Neural cell (in vitro differentiated cells): ENCODE data around the gene PODN. TPM values are rescaled to one million over a fixed set of nuclear protein-coding genes. Genes with fewer than 3 reads are reported as not detected.

Experiments
- H2AFZ ChIP-seq: fragments of 200-600, 300-800 bp; sonication (generic), shearing (Covaris generic); 2 replicates; pipeline ENCODE4 v1.6.0; 2014; ENCODE audit warnings: low read depth, mild to moderate bottlenecking, antibody characterized with exemption, low read length, moderate library complexity
- H3F3A ChIP-seq: fragments of 200-600 bp; shearing (Covaris generic); 2 replicates; pipeline ENCODE4 v1.6.1; 2016; ENCODE audit warnings: mild to moderate bottlenecking, moderate library complexity, mixed read lengths, antibody characterized with exemption, low read length; ENCODE audit not compliant: insufficient read depth, poor library complexity, severe bottlenecking
- H3K27ac ChIP-seq: fragments of 200-600, 300-800 bp; sonication (generic), shearing (Covaris generic); 2 replicates; pipeline ENCODE4 v1.5.1; 2014; ENCODE audit warnings: mild to moderate bottlenecking, low read length, moderate library complexity
- H3K27me3 ChIP-seq: fragments of 300-800, 200-600 bp; sonication (generic), shearing (Covaris generic); 2 replicates; pipeline ENCODE4 v1.6.0; 2014; ENCODE audit warnings: mild to moderate bottlenecking, low read depth, low read length, moderate library complexity; ENCODE audit not compliant: insufficient read depth
- H3K36me3 ChIP-seq: fragments of 300-800, 200-600 bp; sonication (generic), shearing (Covaris generic); 2 replicates; pipeline ENCODE4 v1.5.1; 2014; ENCODE audit warnings: mild to moderate bottlenecking, antibody characterized with exemption, low read length, moderate library complexity; ENCODE audit not compliant: insufficient read depth
- H3K4me2 ChIP-seq: fragments of 300-800, 200-600 bp; sonication (generic), shearing (Covaris generic); 2 replicates; pipeline ENCODE4 v1.6.0; 2014; ENCODE audit warnings: mild to moderate bottlenecking, low read length
- H3K4me3 ChIP-seq: fragments of 300-800, 200-600 bp; sonication (generic), shearing (Covaris generic); 2 replicates; pipeline ENCODE4 v1.5.1; 2014; ENCODE audit warnings: mild to moderate bottlenecking, low read length, moderate library complexity
- H3K79me2 ChIP-seq: fragments of 200-600 bp; shearing (Covaris generic); replicated peaks from 2 replicates; pipeline ENCODE4 v1.6.0; 2014; ENCODE audit warnings: mild to moderate bottlenecking, low read length, moderate library complexity; ENCODE audit not compliant: insufficient read depth
- H3K9ac ChIP-seq: fragments of 300-800, 200-600 bp; sonication (generic), shearing (Covaris generic); 2 replicates; pipeline ENCODE4 v1.6.1; 2016; ENCODE audit warnings: mild to moderate bottlenecking, low read length, mixed read lengths
- H3K9me2 ChIP-seq: fragments of 200-600 bp; shearing (Covaris generic); 2 replicates; pipeline ENCODE4 v1.6.1; 2016; ENCODE audit warnings: mild to moderate bottlenecking, low read length, mixed read lengths; ENCODE audit not compliant: insufficient read depth
- H3K9me3 ChIP-seq: fragments of 200-600, 300-800 bp; sonication (generic), shearing (Covaris generic); 2 replicates; pipeline ENCODE4 v1.6.1; 2016; ENCODE audit warnings: mild to moderate bottlenecking, mixed run types, low read length, moderate library complexity, mixed read lengths
- H4K20me1 ChIP-seq: fragments of 200-600 bp; shearing (Covaris generic); 2 replicates; pipeline ENCODE4 v1.6.1; 2016; ENCODE audit warnings: mild to moderate bottlenecking, mixed run types; ENCODE audit not compliant: insufficient read depth
- CTCF ChIP-seq: fragments of 450-650 bp; IDR thresholded peaks from 2 replicates; pipeline ENCODE4 v1.5.1; 2014; ENCODE audit warnings: antibody characterized with exemption, mild to moderate bottlenecking, moderate library complexity; ENCODE audit not compliant: poor library complexity, severe bottlenecking
- EP300 ChIP-seq: fragments of 450-650 bp; conservative IDR thresholded peaks from 2 replicates; pipeline ENCODE4 v1.6.1; 2014; ENCODE audit warnings: antibody characterized with exemption, mild to moderate bottlenecking, moderate library complexity; ENCODE audit not compliant: poor library complexity, severe bottlenecking
- EZH2 ChIP-seq: fragments of 200-600, 300-800 bp; shearing (Covaris generic), sonication (generic); IDR thresholded peaks from 2 replicates; pipeline ENCODE4 v1.6.1; 2014; ENCODE audit warnings: antibody characterized with exemption, low read length, borderline replicate concordance, mild to moderate bottlenecking; ENCODE audit not compliant: insufficient read depth, poor library complexity, severe bottlenecking
- MXI1 ChIP-seq: fragments of 450-650 bp; conservative IDR thresholded peaks from 2 replicates; pipeline ENCODE4 v1.6.1; 2014; ENCODE audit warnings: antibody characterized with exemption, mild to moderate bottlenecking; ENCODE audit not compliant: poor library complexity, severe bottlenecking
- POLR2AphosphoS5 ChIP-seq: IDR thresholded peaks from 2 replicates; pipeline ENCODE4 v1.6.1; 2012
- RAD21 ChIP-seq: fragments of 450-650 bp; conservative IDR thresholded peaks from 2 replicates; pipeline ENCODE4 v1.6.1; 2014; ENCODE audit warnings: antibody characterized with exemption, mild to moderate bottlenecking, moderate library complexity
- SMC3 ChIP-seq: fragments of 450-650 bp; conservative IDR thresholded peaks from 2 replicates; pipeline ENCODE4 v1.6.1; 2014; ENCODE audit warnings: antibody characterized with exemption, mild to moderate bottlenecking, moderate library complexity; ENCODE audit not compliant: poor library complexity
- TAF1 ChIP-seq: IDR thresholded peaks from 2 replicates; pipeline ENCODE4 v1.6.1; 2012; ENCODE audit warnings: low read depth
- polyA plus RNA-seq: library from polyadenylated mRNA; depleted of rRNA; stranded (reverse); fragments of >200 nt; gene quantifications from 2 replicates; pipeline ENCODE4 v1.2.3, GENCODE V29; 2014
- TF ChIP-seq, protein P1 (sequence below): IDR thresholded peaks from 2 replicates; pipeline ENCODE4 v1.6.1; 2012; ENCODE audit warnings: borderline replicate concordance

Gene PODN
- polyA plus RNA-seq, 1 donor from 2014 or later = 0.07 TPM

DNA sequence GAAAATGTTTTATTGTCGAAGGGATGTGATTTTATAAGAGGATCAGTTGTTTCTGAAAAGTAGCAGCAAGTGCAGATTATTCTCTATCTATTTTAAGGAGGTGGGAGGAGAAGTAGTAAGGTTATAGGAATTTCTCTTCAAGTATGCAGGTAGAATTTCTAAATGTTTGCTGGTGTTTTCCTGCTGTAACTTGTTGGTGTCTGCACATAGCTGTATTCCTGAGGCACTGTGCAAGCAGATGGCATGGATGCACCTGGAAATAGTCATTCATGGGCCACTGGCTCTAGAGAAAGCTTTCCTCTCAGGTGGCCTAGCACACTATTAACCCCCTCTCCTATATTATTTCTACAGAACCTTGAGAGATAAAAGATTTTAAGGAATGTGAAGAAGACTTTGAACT is 30.3 kb upstream of the PODN start:
- Histone ChIP-seq H3K9me2 (no peaks in the 10 kb centered on the region), H3K79me2 (no peaks in the 10 kb centered on the region), H3K27ac (no peak overlapping the region), H3K27me3 (no peaks in the 10 kb centered on the region), H3K4me3 (no peak overlapping the region), H2AFZ (no peak overlapping the region), H3K9me3 (no peaks in the 10 kb centered on the region), H3F3A (no peaks in the 10 kb centered on the region), H3K9ac (no peak overlapping the region), H3K4me2 (no peak overlapping the region), H4K20me1 (no peaks in the 10 kb centered on the region), H3K36me3 (peaks cover 4% of the 10 kb centered on the region)
- TF ChIP-seq EZH2 (no peak), SMC3 (no peak), CTCF (no peak), MXI1 (no peak), POLR2AphosphoS5 (no peak), RAD21 (no peak), TAF1 (no peak), EP300 (no peak)
- TF ChIP-seq, protein P1, sequence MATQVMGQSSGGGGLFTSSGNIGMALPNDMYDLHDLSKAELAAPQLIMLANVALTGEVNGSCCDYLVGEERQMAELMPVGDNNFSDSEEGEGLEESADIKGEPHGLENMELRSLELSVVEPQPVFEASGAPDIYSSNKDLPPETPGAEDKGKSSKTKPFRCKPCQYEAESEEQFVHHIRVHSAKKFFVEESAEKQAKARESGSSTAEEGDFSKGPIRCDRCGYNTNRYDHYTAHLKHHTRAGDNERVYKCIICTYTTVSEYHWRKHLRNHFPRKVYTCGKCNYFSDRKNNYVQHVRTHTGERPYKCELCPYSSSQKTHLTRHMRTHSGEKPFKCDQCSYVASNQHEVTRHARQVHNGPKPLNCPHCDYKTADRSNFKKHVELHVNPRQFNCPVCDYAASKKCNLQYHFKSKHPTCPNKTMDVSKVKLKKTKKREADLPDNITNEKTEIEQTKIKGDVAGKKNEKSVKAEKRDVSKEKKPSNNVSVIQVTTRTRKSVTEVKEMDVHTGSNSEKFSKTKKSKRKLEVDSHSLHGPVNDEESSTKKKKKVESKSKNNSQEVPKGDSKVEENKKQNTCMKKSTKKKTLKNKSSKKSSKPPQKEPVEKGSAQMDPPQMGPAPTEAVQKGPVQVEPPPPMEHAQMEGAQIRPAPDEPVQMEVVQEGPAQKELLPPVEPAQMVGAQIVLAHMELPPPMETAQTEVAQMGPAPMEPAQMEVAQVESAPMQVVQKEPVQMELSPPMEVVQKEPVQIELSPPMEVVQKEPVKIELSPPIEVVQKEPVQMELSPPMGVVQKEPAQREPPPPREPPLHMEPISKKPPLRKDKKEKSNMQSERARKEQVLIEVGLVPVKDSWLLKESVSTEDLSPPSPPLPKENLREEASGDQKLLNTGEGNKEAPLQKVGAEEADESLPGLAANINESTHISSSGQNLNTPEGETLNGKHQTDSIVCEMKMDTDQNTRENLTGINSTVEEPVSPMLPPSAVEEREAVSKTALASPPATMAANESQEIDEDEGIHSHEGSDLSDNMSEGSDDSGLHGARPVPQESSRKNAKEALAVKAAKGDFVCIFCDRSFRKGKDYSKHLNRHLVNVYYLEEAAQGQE = no peak

DNA sequence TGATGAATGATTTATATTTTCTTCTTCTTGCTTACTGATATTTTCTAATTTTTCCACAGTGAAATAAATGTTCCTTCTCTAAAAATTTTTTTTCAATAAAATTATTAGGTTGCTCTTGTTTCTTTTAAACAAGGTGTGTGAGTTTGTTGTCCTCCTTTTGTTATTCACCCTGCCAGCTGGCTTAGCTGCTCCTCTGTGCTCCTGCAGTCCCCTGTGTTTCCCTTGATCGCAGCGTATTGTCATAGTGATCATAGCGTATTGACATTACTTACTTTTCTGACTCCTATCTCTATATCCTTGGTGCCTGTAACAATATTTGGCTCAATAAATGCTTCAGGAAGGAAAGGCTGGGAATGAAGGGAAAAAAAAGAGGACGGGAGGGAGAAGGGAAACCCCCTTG is 24.9 kb upstream of the PODN start:
- TF ChIP-seq SMC3 (no peak), POLR2AphosphoS5 (no peak), EZH2 (no peak), TAF1 (no peak), EP300 (no peak), CTCF (no peak), RAD21 (no peak), MXI1 (no peak)
- TF ChIP-seq, protein P1 = no peak
- H3K36me3 ChIP-seq = no peaks in the 10 kb centered on the region
- no peaks in the 10 kb centered on the region for H3K9me2 ChIP-seq
- H2AFZ ChIP-seq = no peak overlapping the region
- H3K79me2 ChIP-seq = no peaks in the 10 kb centered on the region
- no peak overlapping the region for H3K4me2 ChIP-seq
- no peaks in the 10 kb centered on the region for H3K27me3 ChIP-seq
- no peaks in the 10 kb centered on the region for H4K20me1 ChIP-seq
- H3K4me3 ChIP-seq = no peak overlapping the region
- H3K9me3 ChIP-seq = no peaks in the 10 kb centered on the region
- no peaks in the 10 kb centered on the region for H3F3A ChIP-seq
- no peak overlapping the region for H3K27ac ChIP-seq
- H3K9ac ChIP-seq = no peak overlapping the region
